ENCODE data around the gene CAB39. TPM values are rescaled to one million over a fixed set of nuclear protein-coding genes. Genes with fewer than 3 reads are reported as not detected.

The CAB39 gene
- total RNA-seq, 1 donor from 2014 or later, result 66.6 TPM

DNA sequence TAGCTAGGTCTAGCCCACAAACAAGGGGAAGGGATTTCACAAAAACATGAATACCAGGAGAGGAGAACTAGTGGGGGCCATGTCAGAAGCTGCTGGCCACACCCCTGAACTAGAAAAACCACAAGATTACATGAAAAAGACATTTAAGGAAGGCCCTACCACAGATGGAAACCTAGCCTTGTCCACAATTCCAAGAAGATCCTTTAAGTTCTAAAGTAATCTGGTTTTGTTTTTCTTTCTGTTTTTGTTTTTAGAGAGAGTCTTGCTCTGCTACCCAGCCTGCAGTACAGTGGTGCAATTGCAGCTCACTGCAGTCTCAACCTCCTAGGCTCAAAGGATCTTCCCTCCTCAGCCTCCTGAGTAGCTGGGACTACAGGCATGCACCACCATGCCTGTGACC, 34.2 kb upstream of the CAB39 start:
- DNase-seq (ENCODE audit: low read depth), result no peak
- H3K27ac Mint-ChIP-seq (ENCODE audit: unreplicated experiment), result no peak overlapping the region

GRCh38 chr2:230680463-230681170, 32.0 kb upstream of the CAB39 start:
- TF ChIP-seq CTCF (IDR thresholded peaks at IDR 0.05; ENCODE audit: insufficient read depth, low read depth, low read length) (no peak), EZH2 (IDR thresholded peaks at IDR 0.05; ENCODE audit: insufficient read depth, low read length) (no peak)
- Histone ChIP-seq H3K4me3 (ENCODE audit: insufficient read depth, low read depth, low read length) (no peak overlapping the region), H3K27ac (ENCODE audit: low read depth, low read length) (no peak overlapping the region), H2AFZ (ENCODE audit: low read depth, low read length) (no peak overlapping the region), H3K79me2 (ENCODE audit: insufficient read depth, low read length) (no peaks in the 10 kb centered on the region), H3K9ac (ENCODE audit: low read length) (no peak overlapping the region), H3K4me1 (ENCODE audit: insufficient read depth, low read length) (peaks cover 35% of the 10 kb centered on the region), H4K20me1 (ENCODE audit: insufficient read depth, low read length) (no peaks in the 10 kb centered on the region), H3K27me3 (ENCODE audit: insufficient read depth, low read length) (no peaks in the 10 kb centered on the region), H3K4me2 (ENCODE audit: low read length) (no peak overlapping the region), H3K9me3 (ENCODE audit: insufficient read depth, low read depth, low read length) (no peaks in the 10 kb centered on the region), H3K36me3 (ENCODE audit: insufficient read depth, low read length) (no peaks in the 10 kb centered on the region)
- Mint-ChIP-seq H3K4me3 (ENCODE audit: unreplicated experiment) (no peak overlapping the region), H3K27ac (ENCODE audit: unreplicated experiment) (no peak overlapping the region), H3K36me3 (ENCODE audit: low read depth, unreplicated experiment) (peaks cover 3% of the 10 kb centered on the region), H3K4me1 (ENCODE audit: low read depth, unreplicated experiment) (peaks cover 18% of the 10 kb centered on the region), H3K9me3 (ENCODE audit: unreplicated experiment) (peaks cover 8% of the 10 kb centered on the region), H3K27me3 (ENCODE audit: low read depth, unreplicated experiment) (peaks cover 9% of the 10 kb centered on the region)
- FAIRE-seq (no peak), DNase-seq (ENCODE audit: low read depth) (peak; percentile 53)

More for the DNA sequence above, 34.2 kb upstream of the CAB39 start:
- no peak overlapping the region for H3K4me3 ChIP-seq (ENCODE audit: insufficient read depth, low read depth, low read length)
- Mint-ChIP-seq H3K4me1 (ENCODE audit: low read depth, unreplicated experiment) (peaks cover 6% of the 10 kb centered on the region), H3K36me3 (ENCODE audit: low read depth, unreplicated experiment) (peaks cover 3% of the 10 kb centered on the region), H3K27me3 (ENCODE audit: low read depth, unreplicated experiment) (peaks cover 9% of the 10 kb centered on the region), H3K4me3 (ENCODE audit: unreplicated experiment) (no peak overlapping the region), H3K9me3 (ENCODE audit: unreplicated experiment) (peaks cover 8% of the 10 kb centered on the region)
- H3K27ac ChIP-seq (ENCODE audit: low read depth, low read length), result no peak overlapping the region
- no peak overlapping the region for H3K9ac ChIP-seq (ENCODE audit: low read length)
- H3K4me2 ChIP-seq (ENCODE audit: low read length), result no peak overlapping the region
- H4K20me1 ChIP-seq (ENCODE audit: insufficient read depth, low read length), result no peaks in the 10 kb centered on the region
- peaks cover 14% of the 10 kb centered on the region for H3K4me1 ChIP-seq (ENCODE audit: insufficient read depth, low read length)
- no peaks in the 10 kb centered on the region for H3K9me3 ChIP-seq (ENCODE audit: insufficient read depth, low read depth, low read length)
- H2AFZ ChIP-seq (ENCODE audit: low read depth, low read length), result no peak overlapping the region
- TF ChIP-seq EZH2 (IDR thresholded peaks at IDR 0.05; ENCODE audit: insufficient read depth, low read length), result no peak
- no peak for TF ChIP-seq CTCF (IDR thresholded peaks at IDR 0.05; ENCODE audit: insufficient read depth, low read depth, low read length)
- no peaks in the 10 kb centered on the region for H3K27me3 ChIP-seq (ENCODE audit: insufficient read depth, low read length)
- no peaks in the 10 kb centered on the region for H3K36me3 ChIP-seq (ENCODE audit: insufficient read depth, low read length)
- FAIRE-seq, result no peak
- no peaks in the 10 kb centered on the region for H3K79me2 ChIP-seq (ENCODE audit: insufficient read depth, low read length)

DNA sequence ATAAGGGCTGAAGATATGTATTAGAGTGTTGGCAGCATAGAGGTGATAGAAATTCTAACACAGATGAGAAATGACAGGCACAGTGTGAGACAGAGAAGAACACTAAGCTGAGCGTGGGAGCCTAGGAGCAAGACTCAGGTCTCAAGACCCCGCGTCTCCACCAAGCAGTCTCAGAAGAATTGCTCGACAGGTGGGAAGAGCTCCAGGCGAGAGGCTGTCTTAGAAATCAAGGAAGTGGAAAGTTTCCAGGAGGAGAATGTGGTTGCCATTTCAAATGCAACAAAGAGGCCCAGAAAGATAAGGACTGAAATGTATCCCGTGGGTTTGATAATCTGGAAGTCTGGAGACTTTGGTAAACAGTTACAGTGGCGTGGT, 31.5 kb upstream of the CAB39 start:
- FAIRE-seq, result no peak
- no peak for DNase-seq (ENCODE audit: low read depth)

More for the DNA sequence above, 31.5 kb upstream of the CAB39 start:
- Histone ChIP-seq H2AFZ (ENCODE audit: low read depth, low read length) (no peak overlapping the region), H3K79me2 (ENCODE audit: insufficient read depth, low read length) (no peaks in the 10 kb centered on the region), H3K27me3 (ENCODE audit: insufficient read depth, low read length) (no peaks in the 10 kb centered on the region), H4K20me1 (ENCODE audit: insufficient read depth, low read length) (no peaks in the 10 kb centered on the region), H3K9ac (ENCODE audit: low read length) (no peak overlapping the region), H3K36me3 (ENCODE audit: insufficient read depth, low read length) (no peaks in the 10 kb centered on the region), H3K4me3 (ENCODE audit: insufficient read depth, low read depth, low read length) (no peak overlapping the region), H3K4me2 (ENCODE audit: low read length) (no peak overlapping the region), H3K27ac (ENCODE audit: low read depth, low read length) (peak overlapping the region; percentile 7), H3K4me1 (ENCODE audit: insufficient read depth, low read length) (peaks cover 35% of the 10 kb centered on the region), H3K9me3 (ENCODE audit: insufficient read depth, low read depth, low read length) (no peaks in the 10 kb centered on the region)
- Mint-ChIP-seq H3K4me3 (ENCODE audit: unreplicated experiment) (no peak overlapping the region), H3K4me1 (ENCODE audit: low read depth, unreplicated experiment) (peaks cover 19% of the 10 kb centered on the region), H3K27ac (ENCODE audit: unreplicated experiment) (no peak overlapping the region), H3K27me3 (ENCODE audit: low read depth, unreplicated experiment) (peaks cover 6% of the 10 kb centered on the region), H3K36me3 (ENCODE audit: low read depth, unreplicated experiment) (peaks cover 3% of the 10 kb centered on the region), H3K9me3 (ENCODE audit: unreplicated experiment) (peaks cover 8% of the 10 kb centered on the region)
- TF ChIP-seq EZH2 (IDR thresholded peaks at IDR 0.05; ENCODE audit: insufficient read depth, low read length) (no peak), CTCF (IDR thresholded peaks at IDR 0.05; ENCODE audit: insufficient read depth, low read depth, low read length) (no peak)
